Measurements from ENCODE around the gene ENOX1. TPM values are rescaled to one million over a fixed set of nuclear protein-coding genes. Genes with fewer than 3 reads are reported as not detected.

Gene ENOX1
- total and polyA plus RNA-seq, 2 of the 8 experiments (the other 6 are each of a cell fraction or from before 2014, with no cell fraction given) = 0.23 to 0.37 TPM

DNA sequence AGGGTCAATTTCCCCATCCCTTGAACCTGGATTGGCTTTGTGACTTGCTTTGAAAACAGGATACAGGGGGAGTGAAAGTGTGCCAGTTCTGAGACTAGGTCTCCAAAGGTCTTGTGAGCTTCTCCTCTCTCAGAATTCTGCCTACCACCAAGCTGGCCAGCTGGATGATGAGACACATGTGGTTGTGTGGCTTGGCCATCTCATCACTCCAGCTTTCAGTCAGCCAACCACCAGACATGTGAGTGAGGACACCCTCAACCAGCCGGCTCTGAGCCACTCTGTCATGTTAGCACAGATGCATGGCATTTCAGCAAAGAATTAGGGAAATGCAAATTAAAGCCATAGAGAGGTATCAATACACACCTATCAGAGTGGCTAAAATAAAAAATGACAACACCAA lies 29.5 kb downstream of the ENOX1 start:
- DNase-seq (ENCODE audit: low read depth in 1 of 2, low spot score in 2 of 2) (no peak), FAIRE-seq (no peak)
- Histone ChIP-seq H3K9ac (replicated peaks in 1 of 4; ENCODE audit: extremely low read depth in 1 of 4, low read depth in 3 of 4, low read length in 3 of 4) (no peak overlapping the region), H3K4me2 (ENCODE audit: insufficient read depth in 1 of 2, low read depth in 2 of 2, low read length in 2 of 2) (no peak overlapping the region), H4K8ac (ENCODE audit: extremely low read depth, insufficient read depth, low read length) (no peak overlapping the region), H3K79me2 (ENCODE audit: control insufficient read depth in 1 of 2, insufficient read depth in 2 of 2, low read length in 2 of 2) (no peaks in the 10 kb centered on the region), H2AK5ac (ENCODE audit: low read depth, low read length) (no peak overlapping the region), H2AFZ (ENCODE audit: low read length) (no peak overlapping the region), H3K23me2 (ENCODE audit: low read depth, low read length) (no peaks in the 10 kb centered on the region), H3K23ac (ENCODE audit: insufficient read length) (no peak overlapping the region), H2BK5ac (ENCODE audit: low read depth, low read length) (no peak overlapping the region), H3K56ac (replicated peaks; ENCODE audit: insufficient read length, low read depth, low read length) (no peak overlapping the region), H3K36me3 (ENCODE audit: control insufficient read depth in 2 of 4, insufficient read depth in 4 of 4, low read length in 3 of 4) (no peaks in the 10 kb centered on the region), H2BK20ac (ENCODE audit: low read length) (no peak overlapping the region), H2BK15ac (ENCODE audit: low read length) (no peak overlapping the region), H3K4ac (replicated peaks; ENCODE audit: insufficient read length, low read depth, low read length) (no peak overlapping the region), H3K4me3 (ENCODE audit: extremely low read depth in 1 of 4, insufficient read depth in 2 of 4, low read depth in 3 of 4, low read length in 4 of 4) (no peak overlapping the region), H3K79me1 (ENCODE audit: low read depth, low read length) (no peaks in the 10 kb centered on the region), H4K20me1 (replicated peaks in 1 of 2; ENCODE audit: control insufficient read depth in 1 of 2, insufficient read depth in 2 of 2, low read length in 2 of 2) (no peaks in the 10 kb centered on the region), H3K9me3 (ENCODE audit: insufficient read depth in 2 of 2, low read depth in 1 of 2, low read length in 1 of 2) (no peaks in the 10 kb centered on the region), H3K27me3 (replicated peaks in 1 of 4; ENCODE audit: control insufficient read depth in 3 of 4, extremely low read depth in 1 of 4, insufficient read depth in 3 of 4, low read length in 3 of 4) (no peaks in the 10 kb centered on the region), H3K14ac (ENCODE audit: insufficient read length) (no peak overlapping the region), H3K27ac (ENCODE audit: low read depth, low read length) (no peak overlapping the region), H2BK12ac (ENCODE audit: low read depth, low read length) (no peak overlapping the region), H3K18ac (ENCODE audit: extremely low read depth, low read length) (no peak overlapping the region), H4K91ac (replicated peaks; ENCODE audit: insufficient read length, low read length) (no peak overlapping the region), H2BK120ac (replicated peaks; ENCODE audit: low read depth, low read length) (no peak overlapping the region), H3K4me1 (replicated peaks in 1 of 4; ENCODE audit: control insufficient read depth in 3 of 4, insufficient read depth in 4 of 4, low read length in 3 of 4) (no peaks in the 10 kb centered on the region), H4K5ac (ENCODE audit: insufficient read length, low read depth, low read length) (no peak overlapping the region)
- POLR2A ChIA-PET (ENCODE audit: partially characterized antibody) = no interaction called here
- CTCF ChIA-PET (ENCODE audit: partially characterized antibody) = no interaction called here
- WGBS, 2 experiments (ENCODE audit: extremely low coverage in 1 of 2, insufficient coverage in 1 of 2, insufficient read length in 1 of 2, insufficient replicate concordance in 2 of 2, low coverage in 1 of 2, low lambda C conversion rate in 2 of 2, missing lambda C conversion rate in 1 of 2) = 81% methylated on average over 1 of the region's 1 CpG; no CpG with 5 or more reads in 1 of the 2 experiments
- TF ChIP-seq SIN3A (conservative IDR thresholded peaks at IDR 0.05 in 1 of 2, IDR thresholded peaks at IDR 0.05 in 1 of 2; ENCODE audit: low read depth in 1 of 2, low read length in 2 of 2) (no peak), HDAC6 (IDR thresholded peaks at IDR 0.05; ENCODE audit: low read depth, low read length) (no peak), EP300 (IDR thresholded peaks at IDR 0.05; ENCODE audit: borderline replicate concordance in 1 of 2, low read depth in 2 of 2, low read length in 2 of 2) (no peak)

Measured in H1 (cell line).